Measurements from ENCODE around the gene PLIN5. TPM values are rescaled to one million over a fixed set of nuclear protein-coding genes. Genes with fewer than 3 reads are reported as not detected.
"Not testable (repeated sequence)": the region's sequence is repeated elsewhere in the genome, so short reads cannot be mapped to it uniquely, and the experiment has no call there.

The PLIN5 gene
- total RNA-seq, 1 donor, result not detected

GRCh38 chr19:4567584-4568071 is 32.6 kb upstream of the PLIN5 start:
- H3K4me3 ChIP-seq (ENCODE audit: low read depth, low read length), result no peak overlapping the region
- peak; percentile 61 for DNase-seq (ENCODE audit: low read depth)
- TF ChIP-seq, protein P1, sequence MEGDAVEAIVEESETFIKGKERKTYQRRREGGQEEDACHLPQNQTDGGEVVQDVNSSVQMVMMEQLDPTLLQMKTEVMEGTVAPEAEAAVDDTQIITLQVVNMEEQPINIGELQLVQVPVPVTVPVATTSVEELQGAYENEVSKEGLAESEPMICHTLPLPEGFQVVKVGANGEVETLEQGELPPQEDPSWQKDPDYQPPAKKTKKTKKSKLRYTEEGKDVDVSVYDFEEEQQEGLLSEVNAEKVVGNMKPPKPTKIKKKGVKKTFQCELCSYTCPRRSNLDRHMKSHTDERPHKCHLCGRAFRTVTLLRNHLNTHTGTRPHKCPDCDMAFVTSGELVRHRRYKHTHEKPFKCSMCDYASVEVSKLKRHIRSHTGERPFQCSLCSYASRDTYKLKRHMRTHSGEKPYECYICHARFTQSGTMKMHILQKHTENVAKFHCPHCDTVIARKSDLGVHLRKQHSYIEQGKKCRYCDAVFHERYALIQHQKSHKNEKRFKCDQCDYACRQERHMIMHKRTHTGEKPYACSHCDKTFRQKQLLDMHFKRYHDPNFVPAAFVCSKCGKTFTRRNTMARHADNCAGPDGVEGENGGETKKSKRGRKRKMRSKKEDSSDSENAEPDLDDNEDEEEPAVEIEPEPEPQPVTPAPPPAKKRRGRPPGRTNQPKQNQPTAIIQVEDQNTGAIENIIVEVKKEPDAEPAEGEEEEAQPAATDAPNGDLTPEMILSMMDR (IDR thresholded peaks at IDR 0.05; ENCODE audit: insufficient read depth, low read length), result peak; percentile 94

- TF ChIP-seq, protein P1 (IDR thresholded peaks at IDR 0.05; ENCODE audit: insufficient read depth, low read length), result no peak
- DNase-seq (ENCODE audit: low read depth), result no peak
Observed at GRCh38 chr19:4566402-4567051, 31.5 kb upstream of the PLIN5 start.

GRCh38 chr19:4563562-4563961 is 28.5 kb upstream of the PLIN5 start:
- not testable (repeated sequence) for DNase-seq (ENCODE audit: low read depth); H3K4me3 ChIP-seq (ENCODE audit: low read depth, low read length)

More at GRCh38 chr19:4566402-4567051, 31.5 kb upstream of the PLIN5 start:
- H3K4me3 ChIP-seq (ENCODE audit: low read depth, low read length), result no peak overlapping the region

DNA sequence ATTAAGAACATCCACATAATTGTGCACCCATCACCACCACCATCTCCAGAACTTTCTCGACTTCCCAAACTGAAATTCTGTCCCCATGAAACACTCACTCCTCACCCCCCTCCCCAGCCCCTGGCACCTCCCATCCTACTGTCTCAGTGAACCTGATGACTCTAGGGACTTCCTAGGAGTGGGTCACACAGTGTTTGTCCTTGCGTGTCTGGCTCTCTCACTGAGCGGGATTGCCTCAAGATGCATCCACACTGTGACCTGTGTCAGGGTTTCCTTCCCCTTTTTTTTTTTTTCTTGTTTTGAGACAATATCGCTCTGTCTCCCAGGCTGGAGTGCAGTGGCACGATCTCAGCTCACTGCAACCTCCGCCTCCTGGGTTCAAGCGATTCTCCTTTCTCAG is 27.1 kb upstream of the PLIN5 start:
- H3K4me3 ChIP-seq (ENCODE audit: low read depth, low read length); DNase-seq (ENCODE audit: low read depth): not testable (repeated sequence)

DNA sequence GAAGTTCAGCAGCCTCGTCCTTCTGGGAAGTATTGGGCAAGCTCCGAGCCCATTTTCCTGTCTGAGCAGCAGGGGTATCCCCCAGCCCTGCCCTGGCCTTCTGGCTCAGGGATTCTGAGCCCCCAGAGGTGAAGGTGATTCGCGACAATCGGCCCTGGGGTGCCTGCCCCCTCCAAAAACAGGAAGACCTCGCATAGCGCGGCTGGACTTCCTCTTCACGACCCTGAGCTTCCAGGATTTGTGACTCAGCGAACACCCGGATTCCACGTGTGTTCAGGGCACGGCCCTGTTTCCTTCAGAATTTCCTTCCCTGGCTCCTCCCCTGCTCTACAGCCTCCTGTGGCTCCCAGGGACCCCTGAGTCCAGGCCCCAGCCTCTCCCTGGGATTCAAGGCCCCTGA is 24.5 kb upstream of the PLIN5 start, which contains the start of gene SEMA6B:
Gene SEMA6B, minus strand, starts transcription at position 116 of the 400 bp plus-strand sequence. CDS start 1,227 bp downstream, outside the sequence.
- no peak for DNase-seq (ENCODE audit: low read depth)
- H3K4me3 ChIP-seq (ENCODE audit: low read depth, low read length), result no peak within 1 kb of the TSS
- TF ChIP-seq, protein P1 (IDR thresholded peaks at IDR 0.05; ENCODE audit: insufficient read depth, low read length), result no peak

DNA sequence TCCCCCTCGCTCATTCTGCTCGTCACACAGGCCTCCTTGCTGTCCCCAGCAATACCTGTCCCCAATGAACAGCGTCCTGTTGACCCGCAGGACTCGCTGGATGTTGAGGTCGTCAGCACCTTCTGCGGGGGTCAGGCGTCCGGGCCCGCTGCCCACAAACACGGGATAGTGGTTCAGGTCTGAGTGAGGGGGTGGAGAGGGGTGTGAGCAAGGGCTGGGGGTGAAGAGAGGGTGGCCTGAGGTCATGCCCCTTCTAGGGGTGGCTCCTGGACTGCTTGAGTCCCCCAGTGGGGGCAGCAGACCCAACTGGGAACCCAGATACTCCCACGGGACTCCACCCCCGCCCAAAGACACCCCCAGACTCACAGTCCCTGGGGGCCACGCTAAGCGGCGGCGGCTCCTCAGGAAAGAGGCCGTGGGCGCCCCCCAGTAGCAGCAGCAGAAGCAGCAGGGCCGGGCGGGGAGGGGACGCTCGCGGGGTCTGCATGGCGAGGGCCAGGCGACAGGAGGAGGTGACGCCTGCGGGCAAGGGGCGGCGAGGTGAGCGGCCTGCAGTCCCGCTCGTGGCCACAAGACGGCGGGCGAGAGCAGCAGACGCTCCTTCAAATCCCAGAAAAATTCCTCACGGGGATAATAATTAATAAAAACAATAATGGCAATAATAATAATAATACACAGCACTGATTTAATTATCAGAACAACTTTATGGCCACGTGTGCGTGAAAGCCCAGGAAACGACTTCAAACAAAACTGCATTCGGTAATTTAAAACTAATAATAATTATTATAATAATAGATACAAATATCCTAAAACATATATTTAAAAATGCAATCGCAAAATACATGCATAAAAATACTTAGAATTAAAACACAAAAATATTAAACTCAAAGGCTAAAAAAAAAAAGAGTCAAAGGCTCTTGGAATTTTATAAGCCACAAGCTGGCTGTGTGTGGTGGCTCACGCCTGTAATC is 23.2 kb upstream of the PLIN5 start:
- TF ChIP-seq, protein P1 (IDR thresholded peaks at IDR 0.05; ENCODE audit: insufficient read depth, low read length), result peak; percentile 98
- DNase-seq (ENCODE audit: low read depth), result no peak
- no peak overlapping the region for H3K4me3 ChIP-seq (ENCODE audit: low read depth, low read length)

DNA sequence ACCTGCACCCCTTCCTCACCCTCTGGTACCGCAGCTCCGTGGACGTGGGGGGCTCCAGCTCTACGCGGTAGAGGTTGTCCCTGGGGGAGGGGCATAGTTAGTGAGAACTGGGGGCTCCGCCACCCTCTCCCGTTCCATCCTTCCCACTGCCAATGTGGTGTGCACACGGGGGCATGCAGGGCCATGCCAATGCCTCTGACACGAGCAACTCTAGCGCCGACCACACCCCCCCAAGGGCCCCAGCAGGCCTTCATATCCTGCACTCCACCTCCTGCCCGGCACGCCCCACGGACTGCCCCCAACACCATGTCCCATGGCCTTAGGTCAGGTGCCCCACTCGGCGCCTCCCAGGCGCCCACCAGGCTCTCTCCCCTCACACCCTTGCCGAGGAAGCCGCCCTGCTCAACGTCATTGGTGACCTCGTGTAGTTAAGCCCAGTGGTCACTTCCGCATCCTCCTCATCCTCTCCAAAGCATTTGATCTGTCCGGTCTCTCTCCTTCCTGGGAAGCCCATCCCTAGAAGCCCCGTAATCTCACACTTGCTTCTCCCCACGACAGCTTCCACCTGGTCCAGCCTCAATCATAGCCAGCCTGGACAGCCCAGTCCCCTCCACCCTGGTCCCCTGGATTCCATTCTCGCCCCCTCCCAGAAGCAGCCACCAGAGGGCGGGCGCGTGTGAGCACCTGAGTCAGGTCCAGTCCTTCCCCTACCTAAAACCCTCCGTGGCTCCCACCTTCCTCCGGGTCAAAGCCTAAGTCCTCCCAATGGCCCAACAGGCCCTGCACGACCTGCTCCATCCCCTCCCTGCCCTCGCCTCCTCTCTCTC is 22.3 kb upstream of the PLIN5 start:
- TF ChIP-seq, protein P1 (IDR thresholded peaks at IDR 0.05; ENCODE audit: insufficient read depth, low read length), result no peak
- DNase-seq (ENCODE audit: low read depth), result no peak
- H3K4me3 ChIP-seq (ENCODE audit: low read depth, low read length), result no peak overlapping the region
